IPS DF 6.9 (cell line): Measurements from ENCODE around the gene GPR179.

Experiments used
- DNase-seq: peaks from one replicate; pipeline ENCODE4 v3.0.0-alpha.2; 2013; ENCODE audit warnings: low read depth, low spot score
- H3K27ac ChIP-seq: one replicate; pipeline ENCODE4 v1.5.1; 2013; ENCODE audit warnings: low read length, control low read depth
- H3K27me3 ChIP-seq: 2 replicates; pipeline ENCODE4 v1.6.1; 2013; ENCODE audit warnings: mild to moderate bottlenecking, low read length; ENCODE audit not compliant: control insufficient read depth, insufficient read depth
- H3K36me3 ChIP-seq: 2 replicates; pipeline ENCODE4 v1.6.1; 2013; ENCODE audit warnings: low read length; ENCODE audit not compliant: control insufficient read depth, insufficient read depth
- H3K4me1 ChIP-seq: 2 replicates; pipeline ENCODE4 v1.6.1; 2013; ENCODE audit warnings: low read length; ENCODE audit not compliant: control insufficient read depth, insufficient read depth
- H3K4me3 ChIP-seq: 2 replicates; pipeline ENCODE4 v1.5.1; 2013; ENCODE audit warnings: mild to moderate bottlenecking, low read length
- H3K9me3 ChIP-seq: 2 replicates; pipeline ENCODE4 v1.6.1; 2013; ENCODE audit warnings: low read length, inconsistent platforms; ENCODE audit not compliant: control insufficient read depth, insufficient read depth
- WGBS: extraction: QIAGEN DNeasy Blood & Tissue Kit; methylation state at CpG from one replicate; pipeline ENCODE4 v1.1.7; 2013; ENCODE audit warnings: mixed read lengths, missing lambda C conversion rate; ENCODE audit not compliant: insufficient read length, insufficient coverage; 5-methylcytosine and 5-hydroxymethylcytosine counted together

Gene GPR179

GRCh38 chr17:38342886-38343607 lies 709 bp downstream of the GPR179 start:
- H3K36me3 ChIP-seq, result no peaks in the 10 kb centered on the region
- H3K9me3 ChIP-seq, result no peaks in the 10 kb centered on the region
- no peak overlapping the region for H3K4me3 ChIP-seq
- WGBS, result no CpG with 5 or more reads among the region's 18 CpGs
- no peak overlapping the region for H3K27ac ChIP-seq
- no peak for DNase-seq
- no peaks in the 10 kb centered on the region for H3K27me3 ChIP-seq
- no peaks in the 10 kb centered on the region for H3K4me1 ChIP-seq

GRCh38 chr17:38341035-38341721 lies 2.6 kb downstream of the GPR179 start:
- Histone ChIP-seq H3K9me3 (no peaks in the 10 kb centered on the region), H3K27me3 (no peaks in the 10 kb centered on the region), H3K4me3 (no peak overlapping the region), H3K27ac (no peak overlapping the region), H3K36me3 (no peaks in the 10 kb centered on the region), H3K4me1 (no peaks in the 10 kb centered on the region)
- DNase-seq, result no peak
- WGBS, result no CpG with 5 or more reads among the region's 5 CpGs

GRCh38 chr17:38339891-38340290 lies 3.9 kb downstream of the GPR179 start:
- no peak overlapping the region for H3K4me3 ChIP-seq
- H3K9me3 ChIP-seq, result no peaks in the 10 kb centered on the region
- H3K4me1 ChIP-seq, result no peaks in the 10 kb centered on the region
- no peaks in the 10 kb centered on the region for H3K27me3 ChIP-seq
- no peak overlapping the region for H3K27ac ChIP-seq
- no peak for DNase-seq
- H3K36me3 ChIP-seq, result no peaks in the 10 kb centered on the region

GRCh38 chr17:38338535-38338934 lies 5.2 kb downstream of the GPR179 start:
- no CpG with 5 or more reads among the region's 4 CpGs for WGBS
- H3K9me3 ChIP-seq, result no peaks in the 10 kb centered on the region
- no peaks in the 10 kb centered on the region for H3K36me3 ChIP-seq
- no peak for DNase-seq
- no peaks in the 10 kb centered on the region for H3K27me3 ChIP-seq
- H3K27ac ChIP-seq, result no peak overlapping the region
- H3K4me3 ChIP-seq, result no peak overlapping the region
- no peaks in the 10 kb centered on the region for H3K4me1 ChIP-seq

- WGBS, result no CpG with 5 or more reads among the region's 5 CpGs
- H3K27me3 ChIP-seq, result no peaks in the 10 kb centered on the region
- H3K4me1 ChIP-seq, result no peaks in the 10 kb centered on the region
- H3K36me3 ChIP-seq, result no peaks in the 10 kb centered on the region
- H3K27ac ChIP-seq, result no peak overlapping the region
- H3K9me3 ChIP-seq, result no peaks in the 10 kb centered on the region
- DNase-seq, result no peak
- no peak overlapping the region for H3K4me3 ChIP-seq
These were observed 5.7 kb downstream of the GPR179 start for GRCh38 chr17:38338053-38338452.

GRCh38 chr17:38336838-38337237 lies 6.9 kb downstream of the GPR179 start:
- Histone ChIP-seq H3K9me3 (no peaks in the 10 kb centered on the region), H3K27me3 (no peaks in the 10 kb centered on the region), H3K36me3 (no peaks in the 10 kb centered on the region), H3K27ac (no peak overlapping the region), H3K4me1 (no peaks in the 10 kb centered on the region), H3K4me3 (no peak overlapping the region)
- no CpG with 5 or more reads among the region's 11 CpGs for WGBS
- DNase-seq, result no peak

GRCh38 chr17:38334480-38335364 lies 9.0 kb downstream of the GPR179 start:
- H3K27ac ChIP-seq, result no peak overlapping the region
- H3K9me3 ChIP-seq, result no peaks in the 10 kb centered on the region
- no peaks in the 10 kb centered on the region for H3K27me3 ChIP-seq
- no peak overlapping the region for H3K4me3 ChIP-seq
- no peaks in the 10 kb centered on the region for H3K36me3 ChIP-seq
- WGBS, result no CpG with 5 or more reads among the region's 30 CpGs
- H3K4me1 ChIP-seq, result no peaks in the 10 kb centered on the region
- DNase-seq, result no peak

- H3K4me3 ChIP-seq, result no peak overlapping the region
- no peak overlapping the region for H3K27ac ChIP-seq
- WGBS, result no CpG with 5 or more reads among the region's 12 CpGs
- no peaks in the 10 kb centered on the region for H3K4me1 ChIP-seq
- no peaks in the 10 kb centered on the region for H3K27me3 ChIP-seq
- DNase-seq, result peak; percentile 76
- H3K36me3 ChIP-seq, result no peaks in the 10 kb centered on the region
- no peaks in the 10 kb centered on the region for H3K9me3 ChIP-seq
These were observed 10.0 kb downstream of the GPR179 start for GRCh38 chr17:38333635-38334295.

GRCh38 chr17:38332735-38333134 lies 11.0 kb downstream of the GPR179 start:
- Histone ChIP-seq H3K4me3 (no peak overlapping the region), H3K4me1 (no peaks in the 10 kb centered on the region), H3K36me3 (no peaks in the 10 kb centered on the region), H3K27ac (no peak overlapping the region), H3K9me3 (no peaks in the 10 kb centered on the region), H3K27me3 (no peaks in the 10 kb centered on the region)
- DNase-seq, result no peak
- WGBS, result no CpG with 5 or more reads among the region's 7 CpGs

GRCh38 chr17:38330941-38331411 lies 12.8 kb downstream of the GPR179 start:
- H3K27me3 ChIP-seq, result no peaks in the 10 kb centered on the region
- WGBS, result no CpG with 5 or more reads among the region's 23 CpGs
- H3K4me1 ChIP-seq, result no peaks in the 10 kb centered on the region
- DNase-seq, result no peak
- no peak overlapping the region for H3K4me3 ChIP-seq
- H3K9me3 ChIP-seq, result no peaks in the 10 kb centered on the region
- no peak overlapping the region for H3K27ac ChIP-seq
- H3K36me3 ChIP-seq, result no peaks in the 10 kb centered on the region
